ENCODE results near the gene RTF1.

The RTF1 gene

GRCh38 chr15:41498657-41499056 lies 81.8 kb downstream of the RTF1 start:
- TF ChIP-seq, protein P1, sequence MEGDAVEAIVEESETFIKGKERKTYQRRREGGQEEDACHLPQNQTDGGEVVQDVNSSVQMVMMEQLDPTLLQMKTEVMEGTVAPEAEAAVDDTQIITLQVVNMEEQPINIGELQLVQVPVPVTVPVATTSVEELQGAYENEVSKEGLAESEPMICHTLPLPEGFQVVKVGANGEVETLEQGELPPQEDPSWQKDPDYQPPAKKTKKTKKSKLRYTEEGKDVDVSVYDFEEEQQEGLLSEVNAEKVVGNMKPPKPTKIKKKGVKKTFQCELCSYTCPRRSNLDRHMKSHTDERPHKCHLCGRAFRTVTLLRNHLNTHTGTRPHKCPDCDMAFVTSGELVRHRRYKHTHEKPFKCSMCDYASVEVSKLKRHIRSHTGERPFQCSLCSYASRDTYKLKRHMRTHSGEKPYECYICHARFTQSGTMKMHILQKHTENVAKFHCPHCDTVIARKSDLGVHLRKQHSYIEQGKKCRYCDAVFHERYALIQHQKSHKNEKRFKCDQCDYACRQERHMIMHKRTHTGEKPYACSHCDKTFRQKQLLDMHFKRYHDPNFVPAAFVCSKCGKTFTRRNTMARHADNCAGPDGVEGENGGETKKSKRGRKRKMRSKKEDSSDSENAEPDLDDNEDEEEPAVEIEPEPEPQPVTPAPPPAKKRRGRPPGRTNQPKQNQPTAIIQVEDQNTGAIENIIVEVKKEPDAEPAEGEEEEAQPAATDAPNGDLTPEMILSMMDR (IDR thresholded peaks at IDR 0.05; ENCODE audit: low read depth, low read length) = no peak
- TF ChIP-seq MYC (IDR thresholded peaks at IDR 0.05; ENCODE audit: low read depth, low read length) (no peak), POLR2A (IDR thresholded peaks at IDR 0.05; ENCODE audit: extremely low read depth, insufficient read length) (no peak)
- TF ChIP-seq, protein P2, sequence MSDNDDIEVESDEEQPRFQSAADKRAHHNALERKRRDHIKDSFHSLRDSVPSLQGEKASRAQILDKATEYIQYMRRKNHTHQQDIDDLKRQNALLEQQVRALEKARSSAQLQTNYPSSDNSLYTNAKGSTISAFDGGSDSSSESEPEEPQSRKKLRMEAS (IDR thresholded peaks at IDR 0.05; ENCODE audit: low read depth, low read length) = no peak
- no peak for DNase-seq (ENCODE audit: low read depth)
- no peak overlapping the region for H3K4me3 ChIP-seq (ENCODE audit: low read depth, low read length)

DNA sequence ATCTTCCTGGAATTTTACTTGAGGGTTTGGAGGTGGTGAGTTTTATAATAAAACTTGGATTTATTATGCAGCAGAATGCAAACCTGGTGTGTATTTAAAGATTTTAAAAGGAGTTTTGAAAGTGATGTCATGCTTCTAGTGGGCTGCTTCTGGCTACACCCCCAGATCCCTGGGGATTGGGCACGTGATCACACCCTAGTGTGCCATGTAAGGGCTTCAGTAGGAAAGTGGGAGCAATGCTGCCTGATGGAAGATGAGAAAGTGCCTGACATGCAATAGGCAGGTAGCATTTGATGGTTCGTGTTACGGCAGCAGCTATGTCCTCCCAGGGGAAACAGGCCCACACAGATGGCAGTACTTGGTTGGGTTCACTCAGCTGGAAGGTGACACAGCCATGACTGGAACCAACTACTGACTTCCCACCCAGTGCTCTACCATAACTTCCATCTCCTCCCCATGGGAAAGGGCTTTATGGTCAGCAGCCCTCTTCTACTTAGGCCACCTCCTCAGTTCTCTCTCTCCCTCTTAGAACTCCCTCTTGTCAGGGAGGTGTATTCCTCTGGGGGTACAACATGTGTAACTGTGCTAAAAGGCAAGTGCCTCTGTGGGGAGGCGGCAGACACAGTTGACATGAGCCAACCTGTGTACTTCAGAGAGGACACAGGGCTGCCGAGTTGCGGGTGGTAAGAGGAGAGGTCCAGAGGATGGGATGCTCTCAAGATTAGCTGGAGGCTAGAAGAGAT lies 82.4 kb downstream of the RTF1 start:
- TF ChIP-seq MYC (IDR thresholded peaks at IDR 0.05; ENCODE audit: low read depth, low read length) = no peak
- TF ChIP-seq, protein P1 (IDR thresholded peaks at IDR 0.05; ENCODE audit: low read depth, low read length) = no peak
- H3K4me3 ChIP-seq (ENCODE audit: low read depth, low read length) = no peak overlapping the region
- DNase-seq (ENCODE audit: low read depth) = peak; percentile 33

GRCh38 chr15:41501191-41501917 lies 84.5 kb downstream of the RTF1 start:
- TF ChIP-seq MYC (IDR thresholded peaks at IDR 0.05; ENCODE audit: low read depth, low read length) (no peak), POLR2A (IDR thresholded peaks at IDR 0.05; ENCODE audit: extremely low read depth, insufficient read length) (no peak)
- TF ChIP-seq, protein P2 (IDR thresholded peaks at IDR 0.05; ENCODE audit: low read depth, low read length) = no peak
- TF ChIP-seq, protein P1 (IDR thresholded peaks at IDR 0.05; ENCODE audit: low read depth, low read length) = no peak
- peak; percentile 71 for DNase-seq (ENCODE audit: low read depth)
- H3K4me3 ChIP-seq (ENCODE audit: low read depth, low read length) = peak overlapping the region; percentile 25

- DNase-seq (ENCODE audit: low read depth) = peak; percentile 62
- H3K4me3 ChIP-seq (ENCODE audit: low read depth, low read length) = peak overlapping the region; percentile 49
These were observed 85.3 kb downstream of the RTF1 start for GRCh38 chr15:41501931-41502794.

More at GRCh38 chr15:41501931-41502794, 85.3 kb downstream of the RTF1 start:
- TF ChIP-seq, protein P1 (IDR thresholded peaks at IDR 0.05; ENCODE audit: low read depth, low read length) = no peak
- TF ChIP-seq, protein P2 (IDR thresholded peaks at IDR 0.05; ENCODE audit: low read depth, low read length) = no peak
- TF ChIP-seq POLR2A (IDR thresholded peaks at IDR 0.05; ENCODE audit: extremely low read depth, insufficient read length) = no peak
- TF ChIP-seq MYC (IDR thresholded peaks at IDR 0.05; ENCODE audit: low read depth, low read length) = no peak
